CD4-positive, alpha-beta T cell treated with Interferon gamma for 1 hour (primary cell): ENCODE data around the gene UBTD2.

ENCODE experiments used
- DNase-seq: peaks from one replicate; pipeline ENCODE4 v3.0.0-alpha.2; 2020

The UBTD2 gene

GRCh38 chr5:172188893-172189692, 94.5 kb downstream of the UBTD2 start:
- DNase-seq = no peak

DNA sequence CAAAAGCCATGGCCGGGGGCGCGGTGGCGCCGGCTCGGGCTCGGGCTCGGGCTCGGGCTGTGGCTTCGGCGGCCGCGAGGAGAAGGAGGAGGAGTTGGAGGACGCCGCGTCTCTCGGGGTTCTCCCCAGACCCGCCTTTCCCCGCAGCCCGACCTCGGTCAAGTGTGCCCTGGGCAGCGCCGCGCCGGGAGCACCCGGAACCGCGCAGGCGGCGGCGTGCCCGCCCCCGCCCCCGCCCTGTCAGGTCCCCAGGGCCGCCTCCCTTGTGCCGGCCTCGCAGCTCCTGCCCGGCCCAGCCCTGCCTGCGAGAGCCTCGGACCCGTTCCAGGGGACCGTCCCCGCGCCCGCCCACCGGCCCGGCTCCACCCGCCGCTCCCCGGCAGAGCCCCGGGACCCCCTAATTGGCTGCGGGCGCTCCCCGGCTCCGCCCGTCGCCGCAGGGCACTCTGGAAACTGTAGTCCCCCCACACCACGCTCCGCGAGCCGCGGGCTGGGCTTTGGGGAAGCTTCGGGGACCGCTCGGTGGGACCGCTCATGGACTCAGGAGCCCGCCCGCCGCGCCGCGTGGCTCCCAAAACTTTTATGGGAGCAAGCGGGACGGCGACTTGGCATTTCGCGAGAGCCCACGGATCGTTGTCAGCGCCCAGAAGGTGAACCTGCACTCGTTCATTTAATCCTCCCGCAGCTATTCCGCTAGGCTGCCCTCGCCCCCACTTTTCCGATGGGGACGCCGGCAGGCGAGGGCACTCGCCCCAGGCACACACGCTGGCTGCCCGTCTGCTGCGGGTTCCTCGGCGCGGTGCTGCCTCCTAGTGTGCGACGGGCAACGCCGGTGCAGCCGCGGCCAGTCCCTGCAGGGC, 95.3 kb downstream of the UBTD2 start, which contains the start of gene STK10:
STK10 (minus strand) TSS at position 192 of the 860 bp plus-strand sequence; CDS start at position 10, 182 bp downstream.
- peak; percentile 91 for DNase-seq

- peak; percentile 71 for DNase-seq
Measured at GRCh38 chr5:172187118-172188032, 96.2 kb downstream of the UBTD2 start.

GRCh38 chr5:172186114-172186695, 97.4 kb downstream of the UBTD2 start:
- no peak for DNase-seq

- peak; percentile 42 for DNase-seq
Measured at GRCh38 chr5:172185096-172185461, 98.5 kb downstream of the UBTD2 start.

- no peak for DNase-seq
Measured at GRCh38 chr5:172183881-172184280, 99.7 kb downstream of the UBTD2 start.

GRCh38 chr5:172182291-172182690, 101.3 kb downstream of the UBTD2 start:
- no peak for DNase-seq

- peak; percentile 38 for DNase-seq
Measured at GRCh38 chr5:172180936-172181335, 102.6 kb downstream of the UBTD2 start.

DNA sequence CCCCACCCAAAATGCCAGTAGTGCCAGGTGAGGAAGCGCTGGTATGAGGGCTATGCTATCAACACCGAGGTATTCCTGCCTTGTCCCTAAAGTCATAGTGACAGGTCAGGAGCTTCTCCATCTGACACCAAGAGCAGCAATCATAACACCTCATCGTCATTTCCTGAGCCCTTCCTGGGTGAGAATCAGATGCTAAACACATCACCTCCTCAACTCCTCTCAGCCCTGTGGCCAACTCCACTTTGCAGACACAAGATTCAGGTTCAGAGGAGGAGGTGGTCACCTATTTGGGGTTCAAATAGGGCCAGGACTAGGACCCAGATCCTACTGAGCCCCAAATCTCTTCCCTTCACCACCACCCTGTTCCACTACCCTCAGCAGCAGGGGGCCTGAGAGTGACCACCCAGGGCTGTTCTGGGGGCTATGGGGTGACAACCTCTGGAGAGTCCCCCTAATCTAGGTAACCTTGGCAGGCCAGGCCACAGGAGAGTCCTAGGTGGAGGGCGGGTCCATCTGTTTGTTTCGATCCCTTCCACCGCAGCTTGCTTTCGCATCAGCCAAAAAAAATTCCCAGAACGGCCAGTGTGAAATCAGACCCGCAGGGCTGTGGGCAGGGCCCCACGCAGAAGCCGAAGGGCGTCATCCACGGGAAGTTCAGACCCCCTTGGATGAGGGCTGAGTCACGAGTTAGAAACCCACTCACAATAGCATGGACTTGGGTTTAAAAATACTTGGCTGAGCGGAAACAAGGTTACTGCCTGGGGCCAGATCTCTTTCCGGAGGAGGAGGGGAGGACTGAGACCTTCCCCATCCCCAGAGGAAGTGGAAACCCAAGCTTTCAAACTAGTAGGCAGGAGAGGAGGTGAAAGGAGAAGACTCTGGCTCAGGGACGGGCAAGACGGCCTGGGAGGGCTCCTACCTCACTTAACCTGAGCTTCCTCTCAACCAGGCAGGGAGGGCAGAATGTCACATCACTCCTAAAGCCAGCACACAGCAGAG, 104.3 kb downstream of the UBTD2 start:
- peak; percentile 65 for DNase-seq

DNA sequence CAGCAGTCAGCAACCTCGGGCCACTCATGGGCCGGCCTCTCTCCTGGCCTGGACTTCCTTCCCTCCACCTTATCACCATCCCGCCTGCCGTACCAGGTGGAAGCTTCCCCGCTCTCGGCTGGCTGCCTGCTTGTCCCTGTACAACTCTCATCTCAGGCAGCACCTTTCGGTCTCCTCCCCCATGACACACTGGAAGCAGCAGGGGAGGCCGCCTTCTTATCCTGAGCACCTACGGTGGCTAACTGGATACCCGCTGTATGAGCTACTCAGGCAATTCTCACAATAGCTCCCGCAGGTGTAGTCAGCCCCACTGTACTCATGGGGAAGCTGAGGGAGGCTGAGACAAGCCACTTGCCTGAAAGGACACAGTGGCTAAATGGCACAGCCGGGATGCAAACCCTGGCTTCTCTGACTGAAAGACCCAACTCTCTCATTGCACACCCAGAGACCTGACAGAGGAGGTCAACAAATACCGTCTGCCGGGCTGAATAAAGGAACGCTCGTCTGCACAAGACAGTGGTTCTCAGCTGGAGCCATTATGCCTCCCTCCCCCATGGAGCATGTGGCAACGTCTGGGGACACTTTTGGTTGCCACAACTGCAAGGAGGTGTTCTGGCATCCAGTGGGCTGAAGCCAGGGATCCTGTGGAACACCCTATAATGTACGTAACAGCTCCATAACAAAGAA, 105.1 kb downstream of the UBTD2 start:
- DNase-seq = peak; percentile 39

DNA sequence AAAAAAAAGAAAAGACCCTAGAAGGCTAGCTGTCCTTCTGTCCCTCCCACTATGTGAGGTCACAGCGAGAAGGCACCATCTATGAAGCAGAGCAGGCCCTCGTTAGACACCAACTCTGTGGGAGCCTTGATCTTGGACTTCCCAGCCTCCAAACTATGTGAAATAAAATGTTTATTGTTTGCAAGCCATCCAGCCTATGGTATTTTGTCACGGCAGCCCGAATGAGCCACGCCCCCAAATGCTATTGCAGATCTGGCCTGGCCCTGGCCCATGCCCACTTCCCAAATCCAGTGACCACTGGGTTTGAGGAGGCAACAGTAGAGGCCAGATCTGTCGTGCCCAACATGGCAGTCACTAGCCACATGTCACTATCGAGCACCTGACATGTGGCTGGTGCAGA, 106.4 kb downstream of the UBTD2 start:
- no peak for DNase-seq

GRCh38 chr5:172175263-172175719, 108.3 kb downstream of the UBTD2 start:
- peak; percentile 89 for DNase-seq

GRCh38 chr5:172173564-172174153, 109.9 kb downstream of the UBTD2 start:
- DNase-seq = peak; percentile 73

DNA sequence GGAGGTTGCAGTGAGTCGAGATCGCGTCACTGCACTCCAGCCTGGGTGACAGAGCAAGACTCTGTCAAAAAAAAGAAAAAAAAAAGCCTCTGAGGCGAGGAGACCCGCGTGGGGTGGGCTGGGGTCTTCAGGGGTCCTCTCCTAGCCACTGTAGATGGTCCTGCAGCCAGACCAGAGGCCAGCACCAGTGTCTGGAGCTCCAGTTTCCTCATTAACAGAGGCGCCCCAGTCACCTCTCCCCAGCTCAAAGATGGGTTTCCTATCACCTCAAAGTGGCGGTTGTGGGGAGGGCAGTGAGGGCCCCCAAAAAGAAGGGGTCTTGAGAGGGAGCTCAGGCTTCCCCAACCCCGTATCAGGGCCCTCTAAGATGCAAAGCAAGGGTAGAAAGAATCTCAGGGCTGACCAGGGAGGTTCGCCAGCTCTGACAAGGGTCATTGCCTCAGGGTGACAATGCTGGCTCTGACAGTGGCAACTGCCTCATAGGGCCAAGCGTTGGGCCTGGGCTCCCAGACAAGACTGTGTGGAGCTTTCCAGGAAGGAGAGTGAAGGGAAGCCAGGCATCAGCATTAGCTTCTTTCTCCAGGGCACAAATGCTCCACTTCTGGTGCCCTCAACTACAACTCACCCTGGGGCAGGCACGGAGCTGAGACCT, 110.5 kb downstream of the UBTD2 start:
- DNase-seq = no peak

DNA sequence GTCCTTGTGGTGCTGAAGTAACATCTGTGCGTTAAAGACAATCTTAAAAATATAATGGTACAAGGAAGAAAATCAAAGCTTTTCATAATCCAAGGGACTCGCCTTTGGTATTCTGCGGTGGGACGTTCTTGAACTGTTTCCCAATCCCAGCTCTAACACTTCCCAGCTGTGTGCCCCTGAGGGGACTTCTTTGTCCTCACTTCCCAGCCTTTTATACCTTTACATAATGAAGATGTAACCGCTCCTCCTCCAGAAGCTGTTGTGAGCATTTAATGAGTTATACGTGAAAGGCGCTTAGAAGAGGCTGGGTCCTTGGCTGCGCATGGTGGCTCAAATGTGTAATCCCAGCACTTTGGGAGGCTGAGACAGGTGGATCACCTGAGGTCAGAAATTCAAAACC, 112.4 kb downstream of the UBTD2 start:
- DNase-seq = no peak

DNA sequence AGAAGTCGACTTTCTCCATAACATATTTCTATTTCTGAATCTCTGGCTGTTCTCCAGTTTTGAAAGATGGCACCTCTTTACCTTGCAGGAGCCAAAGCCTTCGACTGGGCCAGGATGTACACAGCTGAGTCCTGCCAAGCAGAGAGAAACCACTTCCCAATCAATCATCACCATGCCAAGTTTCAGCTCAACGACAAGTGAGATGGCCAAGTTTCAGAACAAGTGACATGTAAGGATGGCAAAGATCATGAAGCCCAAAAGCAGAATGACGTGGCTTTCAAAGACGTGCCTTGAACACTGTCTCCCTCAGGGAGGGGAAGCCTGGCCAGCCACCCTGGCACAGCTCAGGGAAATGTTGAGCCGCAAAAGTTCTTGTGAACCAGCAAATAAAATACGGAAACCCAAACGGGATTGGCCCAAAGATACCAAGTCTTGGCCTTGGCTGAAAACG, 113.3 kb downstream of the UBTD2 start:
- DNase-seq = no peak

- DNase-seq = no peak
Measured at GRCh38 chr5:172169216-172169615, 114.3 kb downstream of the UBTD2 start.

GRCh38 chr5:172168311-172168710, 115.3 kb downstream of the UBTD2 start:
- DNase-seq = no peak

DNA sequence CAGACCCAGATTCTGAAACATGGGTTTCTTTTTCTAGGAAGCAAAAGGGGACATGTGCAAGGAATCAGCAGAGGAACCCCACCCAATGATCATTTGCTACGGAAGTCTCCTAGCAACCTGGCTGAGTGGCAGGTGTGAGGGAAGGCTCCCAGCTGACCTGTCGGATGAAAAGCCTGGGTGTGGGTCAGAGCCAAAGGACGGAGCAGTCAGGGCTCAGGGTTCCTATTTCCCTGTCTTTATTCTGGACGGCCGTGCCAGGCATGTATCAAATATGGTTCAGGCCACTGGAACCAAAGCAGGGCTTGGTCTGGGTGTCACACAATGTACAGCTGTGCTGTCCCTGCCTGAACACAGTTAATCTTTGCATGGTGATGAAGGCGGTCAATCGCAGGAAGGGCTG, 115.7 kb downstream of the UBTD2 start:
- no peak for DNase-seq
